CD4-positive, alpha-beta T cell treated with Interleukin-21 for 1 hour (primary cell): ENCODE results near the gene ZNF462.
"Not testable (repeated sequence)": the region's sequence is repeated elsewhere in the genome, so short reads cannot be mapped to it uniquely, and the experiment has no call there.

ENCODE experiments used
- DNase-seq: peaks from one replicate; pipeline ENCODE4 v3.0.0-alpha.2; 2020

Gene ZNF462

GRCh38 chr9:106887066-106887465, 24.1 kb downstream of the ZNF462 start:
- DNase-seq = no peak

- DNase-seq = no peak
Observed at GRCh38 chr9:106889061-106889590, 26.2 kb downstream of the ZNF462 start.

GRCh38 chr9:106890608-106891007, 27.6 kb downstream of the ZNF462 start:
- DNase-seq = no peak

- no peak for DNase-seq
Observed at GRCh38 chr9:106891286-106891685, 28.3 kb downstream of the ZNF462 start.

GRCh38 chr9:106892632-106893031, 29.7 kb downstream of the ZNF462 start:
- no peak for DNase-seq

GRCh38 chr9:106893088-106893487, 30.1 kb downstream of the ZNF462 start:
- no peak for DNase-seq

GRCh38 chr9:106896695-106897094, 33.7 kb downstream of the ZNF462 start:
- DNase-seq = no peak

GRCh38 chr9:106897236-106897635, 34.3 kb downstream of the ZNF462 start:
- no peak for DNase-seq

- no peak for DNase-seq
Observed at GRCh38 chr9:106897751-106898150, 34.8 kb downstream of the ZNF462 start.

GRCh38 chr9:106900523-106900922, 37.6 kb downstream of the ZNF462 start:
- not testable (repeated sequence) for DNase-seq

GRCh38 chr9:106906129-106906528, 43.2 kb downstream of the ZNF462 start:
- DNase-seq = no peak

- DNase-seq = no peak
Observed at GRCh38 chr9:106911951-106912350, 49.0 kb downstream of the ZNF462 start.

GRCh38 chr9:106913276-106913675, 50.3 kb downstream of the ZNF462 start:
- no peak for DNase-seq

GRCh38 chr9:106915851-106916250, 52.9 kb downstream of the ZNF462 start:
- no peak for DNase-seq

GRCh38 chr9:106916466-106917235, 53.7 kb downstream of the ZNF462 start:
- DNase-seq = no peak

GRCh38 chr9:106918825-106919509, 56.0 kb downstream of the ZNF462 start:
- no peak for DNase-seq

GRCh38 chr9:106920091-106920490, 57.1 kb downstream of the ZNF462 start:
- no peak for DNase-seq

GRCh38 chr9:106920701-106921283, 57.8 kb downstream of the ZNF462 start:
- DNase-seq = no peak

GRCh38 chr9:106921341-106921899, 58.5 kb downstream of the ZNF462 start:
- DNase-seq = peak; percentile 10

- DNase-seq = no peak
Observed at GRCh38 chr9:106922026-106922425, 59.1 kb downstream of the ZNF462 start.

GRCh38 chr9:106925392-106925791, 62.4 kb downstream of the ZNF462 start:
- no peak for DNase-seq

GRCh38 chr9:106927916-106928315, 65.0 kb downstream of the ZNF462 start:
- no peak for DNase-seq

GRCh38 chr9:106928350-106928749, 65.4 kb downstream of the ZNF462 start:
- DNase-seq = no peak
